ENCODE measurements around the gene PRM3. TPM values are rescaled to one million over a fixed set of nuclear protein-coding genes. Genes with fewer than 3 reads are reported as not detected.

PRM3 gene
- total RNA-seq, 1 donor from 2014 or later: not detected

GRCh38 chr16:11235703-11235991 is 37.8 kb downstream of the PRM3 start:
- H3K27ac Mint-ChIP-seq (ENCODE audit: unreplicated experiment): no peak overlapping the region
- H3K9me3 Mint-ChIP-seq (ENCODE audit: unreplicated experiment): peaks cover 1% of the 10 kb centered on the region
- H3K27me3 Mint-ChIP-seq (ENCODE audit: unreplicated experiment): peaks cover 7% of the 10 kb centered on the region
- no peak for DNase-seq
- no peak overlapping the region for H3K4me3 Mint-ChIP-seq (ENCODE audit: unreplicated experiment)
- no peaks in the 10 kb centered on the region for H3K36me3 Mint-ChIP-seq (ENCODE audit: unreplicated experiment)
- TF ChIP-seq CTCF (IDR thresholded peaks at IDR 0.05; ENCODE audit: partially characterized antibody, unreplicated experiment): no peak
- H3K4me1 Mint-ChIP-seq (ENCODE audit: low read depth, unreplicated experiment): no peaks in the 10 kb centered on the region

GRCh38 chr16:11234884-11235702 is 38.3 kb downstream of the PRM3 start:
- Mint-ChIP-seq H3K27ac (ENCODE audit: unreplicated experiment) (no peak overlapping the region), H3K36me3 (ENCODE audit: unreplicated experiment) (no peaks in the 10 kb centered on the region), H3K4me1 (ENCODE audit: low read depth, unreplicated experiment) (no peaks in the 10 kb centered on the region), H3K4me3 (ENCODE audit: unreplicated experiment) (no peak overlapping the region), H3K9me3 (ENCODE audit: unreplicated experiment) (peaks cover 1% of the 10 kb centered on the region), H3K27me3 (ENCODE audit: unreplicated experiment) (peaks cover 6% of the 10 kb centered on the region)
- no peak for TF ChIP-seq CTCF (IDR thresholded peaks at IDR 0.05; ENCODE audit: partially characterized antibody, unreplicated experiment)
- DNase-seq: no peak

- Mint-ChIP-seq H3K36me3 (ENCODE audit: unreplicated experiment) (no peaks in the 10 kb centered on the region), H3K4me1 (ENCODE audit: low read depth, unreplicated experiment) (no peaks in the 10 kb centered on the region), H3K27me3 (ENCODE audit: unreplicated experiment) (peaks cover 5% of the 10 kb centered on the region), H3K9me3 (ENCODE audit: unreplicated experiment) (peaks cover 1% of the 10 kb centered on the region), H3K4me3 (ENCODE audit: unreplicated experiment) (no peak overlapping the region), H3K27ac (ENCODE audit: unreplicated experiment) (no peak overlapping the region)
- no peak for TF ChIP-seq CTCF (IDR thresholded peaks at IDR 0.05; ENCODE audit: partially characterized antibody, unreplicated experiment)
- DNase-seq: no peak
Observed at GRCh38 chr16:11233727-11234376, 39.6 kb downstream of the PRM3 start.

- Mint-ChIP-seq H3K27me3 (ENCODE audit: unreplicated experiment) (peaks cover 6% of the 10 kb centered on the region), H3K27ac (ENCODE audit: unreplicated experiment) (no peak overlapping the region), H3K9me3 (ENCODE audit: unreplicated experiment) (peaks cover 1% of the 10 kb centered on the region), H3K36me3 (ENCODE audit: unreplicated experiment) (no peaks in the 10 kb centered on the region), H3K4me1 (ENCODE audit: low read depth, unreplicated experiment) (no peaks in the 10 kb centered on the region), H3K4me3 (ENCODE audit: unreplicated experiment) (no peak overlapping the region)
- no peak for DNase-seq
- no peak for TF ChIP-seq CTCF (IDR thresholded peaks at IDR 0.05; ENCODE audit: partially characterized antibody, unreplicated experiment)
Observed at GRCh38 chr16:11232852-11233726, 40.3 kb downstream of the PRM3 start.
